NCI-H82 treated with DMSO at 0.1 percent for 48 hours (cell line): ENCODE results near the gene CDC42EP3.

Experiments used
- DNase-seq: peaks from one replicate; lab custom pipeline; 2025; ENCODE audit not compliant: unreplicated experiment; lab: John Stamatoyannopoulos, UW

Gene CDC42EP3, protein sequence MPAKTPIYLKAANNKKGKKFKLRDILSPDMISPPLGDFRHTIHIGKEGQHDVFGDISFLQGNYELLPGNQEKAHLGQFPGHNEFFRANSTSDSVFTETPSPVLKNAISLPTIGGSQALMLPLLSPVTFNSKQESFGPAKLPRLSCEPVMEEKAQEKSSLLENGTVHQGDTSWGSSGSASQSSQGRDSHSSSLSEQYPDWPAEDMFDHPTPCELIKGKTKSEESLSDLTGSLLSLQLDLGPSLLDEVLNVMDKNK

DNA sequence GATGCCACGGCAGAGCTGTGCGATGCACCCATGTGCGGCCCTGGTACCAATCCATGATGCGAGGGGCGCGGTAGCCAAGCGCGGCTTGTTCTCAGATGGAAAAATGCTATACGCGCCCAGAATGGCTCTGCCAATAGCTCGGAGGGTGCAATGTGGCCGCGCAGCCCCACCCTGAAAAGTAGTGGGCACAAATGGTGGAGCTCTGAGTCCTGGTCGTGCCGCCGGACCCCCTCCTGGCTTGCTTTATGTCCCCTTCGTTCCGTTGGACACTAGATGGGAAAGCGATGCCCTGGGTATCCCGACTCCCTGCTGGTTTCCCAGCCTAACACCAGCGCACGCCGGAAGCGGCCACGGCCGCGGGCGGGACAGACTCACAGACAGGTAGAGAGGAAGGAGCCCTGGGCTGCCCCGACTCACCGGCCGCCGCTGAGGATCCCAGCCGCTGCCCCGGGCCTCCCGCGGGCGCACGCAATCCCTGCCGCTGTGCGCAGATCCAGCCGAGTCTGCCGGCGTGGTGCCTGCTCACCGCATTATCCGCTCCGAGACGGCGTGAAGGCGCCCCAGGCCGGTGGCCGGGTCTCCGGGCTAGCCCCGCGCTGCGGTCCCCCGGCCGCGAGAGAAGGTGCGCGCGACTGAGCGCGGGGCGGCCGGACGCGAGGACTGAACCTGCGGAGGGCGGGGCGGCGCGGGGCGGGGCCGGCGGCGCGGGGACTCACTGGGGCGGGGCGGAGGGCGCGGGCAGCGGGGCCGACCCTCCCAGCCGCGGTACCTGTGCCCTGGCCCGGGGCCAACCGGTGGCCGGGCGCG, at the start of gene CDC42EP3:
TSS of gene CDC42EP3 (minus strand) at position 634 of the 807 bp plus-strand sequence. CDS start 25,055 bp downstream, outside the sequence.
- no peak for DNase-seq

DNA sequence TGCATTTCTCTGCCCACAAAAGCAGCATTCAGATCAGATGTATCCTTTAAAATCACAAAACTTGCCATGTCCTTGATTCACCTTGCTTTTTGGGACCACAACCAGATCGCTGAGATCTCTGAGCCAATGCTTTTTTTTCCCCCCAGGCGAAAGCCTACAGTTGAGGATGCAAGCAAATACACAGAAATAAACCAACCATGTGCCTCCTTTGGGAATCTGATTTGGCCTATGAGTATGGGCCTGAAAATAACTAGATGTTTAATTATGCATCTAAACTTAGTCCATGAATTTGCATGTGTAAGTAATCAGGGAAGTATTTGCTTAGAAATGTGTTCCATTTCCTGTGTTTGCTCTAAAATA, 49.7 kb upstream of the CDC42EP3 start:
- DNase-seq, result no peak

DNA sequence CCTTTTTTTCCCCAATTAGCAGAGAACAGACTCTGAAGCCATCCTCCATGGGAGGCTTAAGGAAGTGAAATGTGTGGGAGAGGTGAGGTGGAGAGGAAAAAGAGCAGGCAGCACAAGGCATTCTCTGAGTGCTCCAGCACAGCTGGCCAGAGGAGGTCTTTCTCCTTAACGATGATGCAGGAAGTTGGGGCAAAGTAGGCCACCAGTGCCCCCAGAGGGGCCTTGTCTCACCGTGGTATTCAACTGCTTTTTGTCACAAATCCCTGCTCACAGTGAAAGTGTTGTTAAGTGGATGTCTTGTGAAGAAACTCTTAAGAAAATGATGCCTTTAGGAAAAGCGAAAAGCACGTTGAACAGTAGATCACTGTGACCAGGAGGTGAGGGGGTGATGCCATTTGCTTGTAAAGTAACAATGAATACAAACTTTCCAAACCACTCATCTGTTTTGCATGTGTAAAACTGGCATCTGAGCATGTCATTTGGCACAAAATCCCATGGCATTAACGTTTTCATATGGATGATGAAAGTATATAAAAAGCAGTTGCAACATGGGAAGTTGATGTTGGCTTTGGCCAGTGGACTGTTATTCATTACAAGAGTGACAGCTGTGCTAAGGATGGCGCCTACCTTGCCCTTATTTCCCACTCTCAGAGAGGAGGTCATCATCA, 49.2 kb upstream of the CDC42EP3 start:
- DNase-seq, result no peak

- no peak for DNase-seq
Observed at GRCh38 chr2:37718515-37719161, 47.2 kb upstream of the CDC42EP3 start.

GRCh38 chr2:37713258-37713700, 41.8 kb upstream of the CDC42EP3 start:
- no peak for DNase-seq

DNA sequence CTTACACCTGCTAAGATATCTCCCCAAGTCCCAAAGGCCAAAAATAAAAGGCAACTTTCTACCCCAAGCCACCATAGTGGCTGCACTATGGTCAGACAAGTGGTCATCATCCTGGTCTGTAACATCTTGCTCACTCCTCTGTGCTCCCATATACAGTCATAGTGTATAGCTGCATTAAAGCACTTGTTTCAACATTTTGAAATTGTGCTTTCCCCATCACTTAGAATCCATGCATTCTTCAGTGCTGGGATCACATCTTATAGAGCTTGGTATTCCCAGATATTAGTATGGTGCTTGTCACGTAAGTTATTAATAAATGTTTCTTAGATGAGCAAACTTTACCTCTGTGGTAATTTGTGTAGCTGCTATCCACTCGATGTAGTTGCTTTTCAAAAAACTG, 40.4 kb upstream of the CDC42EP3 start:
- no peak for DNase-seq

DNA sequence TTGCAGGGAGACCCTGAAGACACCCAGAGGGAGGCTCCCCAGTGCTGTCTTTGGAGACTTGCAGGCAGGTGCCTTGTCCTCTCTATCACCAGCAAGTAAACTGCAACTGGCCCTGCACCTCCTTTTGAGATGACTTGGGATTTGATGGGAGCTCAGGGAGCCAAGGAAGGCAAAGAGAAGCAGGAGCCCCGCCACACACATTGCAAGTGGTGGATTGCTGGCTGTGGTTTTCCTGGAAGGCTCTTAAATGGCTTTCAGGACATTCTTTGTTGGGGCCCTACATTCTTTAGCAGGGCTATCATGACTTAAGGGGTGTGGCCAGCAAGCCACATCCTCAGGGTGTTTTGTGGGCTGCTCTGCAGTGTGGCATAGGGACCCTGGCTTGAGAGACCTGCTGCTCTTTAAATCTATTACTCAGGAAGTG, 39.9 kb upstream of the CDC42EP3 start:
- no peak for DNase-seq

- no peak for DNase-seq
Observed at GRCh38 chr2:37709111-37709510, 37.7 kb upstream of the CDC42EP3 start.

GRCh38 chr2:37708146-37708545, 36.7 kb upstream of the CDC42EP3 start:
- DNase-seq, result no peak

- DNase-seq, result no peak
Observed at GRCh38 chr2:37707393-37707792, 36.0 kb upstream of the CDC42EP3 start.

DNA sequence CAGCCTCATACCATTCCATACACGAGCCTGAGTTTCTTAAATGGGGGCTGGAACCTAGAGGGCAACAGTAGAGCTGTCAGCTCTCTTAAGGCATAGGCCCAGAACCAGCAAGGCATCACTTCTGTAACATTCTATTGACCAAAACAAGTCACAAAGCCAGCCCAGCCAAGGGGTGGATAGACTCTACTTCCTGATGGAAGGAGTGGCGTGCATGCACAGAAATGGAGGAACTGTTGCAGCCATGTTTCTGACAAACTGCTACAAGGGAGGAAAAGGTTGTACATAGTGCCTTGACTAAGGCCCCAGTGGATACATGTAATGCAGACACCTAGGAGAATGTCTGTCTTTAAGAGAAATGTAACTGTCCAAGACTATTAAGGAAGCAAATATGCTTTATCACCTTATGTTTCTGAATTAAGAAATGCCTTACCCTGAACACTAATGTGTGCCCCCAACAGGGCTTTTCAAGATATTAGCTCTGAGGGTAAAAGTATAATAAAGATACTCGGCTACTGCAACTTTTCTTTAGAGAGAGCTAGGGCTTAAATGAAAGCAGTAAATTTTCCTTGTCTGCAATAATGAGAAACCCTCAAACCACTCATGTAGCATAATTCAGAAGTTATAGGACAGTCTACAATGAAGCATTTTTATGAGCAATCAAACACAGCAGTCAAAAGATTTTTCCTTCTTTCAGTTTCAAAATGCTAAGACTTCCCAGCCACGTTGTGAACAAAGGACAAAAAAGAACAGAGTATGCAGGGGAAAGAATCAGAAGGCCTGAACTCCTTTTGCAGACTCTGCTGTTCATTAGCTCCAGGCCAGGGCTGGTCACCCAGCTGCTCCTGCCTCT, 35.1 kb upstream of the CDC42EP3 start:
- DNase-seq, result no peak

DNA sequence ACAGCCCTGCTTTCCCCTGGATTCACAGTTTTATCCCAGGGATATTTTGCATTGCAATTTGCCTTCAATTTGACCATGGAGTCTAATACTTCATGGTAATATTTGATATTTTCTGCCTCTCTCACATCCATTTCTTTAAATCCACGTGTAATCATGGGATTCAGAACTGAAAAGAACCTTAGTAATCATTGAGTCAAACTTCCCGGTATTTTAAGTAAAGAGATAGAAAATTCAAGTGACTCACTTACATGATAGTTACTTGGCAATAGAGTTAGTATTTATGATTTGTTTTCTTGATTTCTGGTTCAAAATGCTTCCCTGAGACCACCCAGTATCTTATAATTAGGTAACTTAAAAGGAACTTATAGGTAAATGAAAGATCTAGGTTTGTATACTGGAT, 33.7 kb upstream of the CDC42EP3 start:
- DNase-seq, result no peak

GRCh38 chr2:37698931-37699481, 27.6 kb upstream of the CDC42EP3 start:
- DNase-seq, result no peak

DNA sequence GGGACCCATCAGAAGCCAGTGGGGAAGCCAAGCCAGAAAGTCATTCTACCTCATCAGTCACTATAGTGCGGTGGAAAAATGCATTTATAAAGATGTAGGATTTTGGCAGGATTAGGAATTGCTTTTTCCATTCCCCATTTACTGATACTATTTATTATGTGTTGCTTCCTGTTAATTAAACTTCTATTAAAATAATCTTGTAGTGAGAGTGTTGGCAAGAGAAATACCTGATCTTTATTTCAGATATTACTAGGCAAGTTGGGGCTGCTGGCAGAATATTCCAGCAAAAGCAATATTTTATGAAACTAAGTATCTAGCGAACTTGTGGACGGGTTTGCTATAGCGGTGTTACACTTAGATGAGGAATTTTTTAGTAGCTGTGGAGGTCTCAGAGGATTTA, 23.9 kb upstream of the CDC42EP3 start:
- DNase-seq, result no peak

GRCh38 chr2:37692711-37693110, 21.3 kb upstream of the CDC42EP3 start:
- no peak for DNase-seq

DNA sequence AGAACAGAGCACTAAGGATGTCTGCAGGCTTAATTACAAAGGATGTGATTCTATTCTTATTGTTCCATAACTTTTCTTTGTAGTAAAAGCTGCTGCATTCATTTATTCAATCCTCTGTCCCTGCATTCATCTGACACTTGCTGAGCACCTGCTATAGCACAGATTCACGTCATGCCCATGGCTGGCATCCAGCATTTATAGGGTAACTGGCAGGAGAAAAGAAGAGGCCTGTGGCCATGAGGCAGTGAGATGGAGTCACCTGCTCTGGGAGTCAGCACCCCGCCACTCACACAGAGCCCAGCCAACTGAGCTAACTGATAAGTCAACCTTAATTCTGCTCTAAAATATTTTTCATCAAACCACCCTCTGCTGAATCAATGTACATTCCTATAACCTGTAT, 18.3 kb upstream of the CDC42EP3 start:
- no peak for DNase-seq

DNA sequence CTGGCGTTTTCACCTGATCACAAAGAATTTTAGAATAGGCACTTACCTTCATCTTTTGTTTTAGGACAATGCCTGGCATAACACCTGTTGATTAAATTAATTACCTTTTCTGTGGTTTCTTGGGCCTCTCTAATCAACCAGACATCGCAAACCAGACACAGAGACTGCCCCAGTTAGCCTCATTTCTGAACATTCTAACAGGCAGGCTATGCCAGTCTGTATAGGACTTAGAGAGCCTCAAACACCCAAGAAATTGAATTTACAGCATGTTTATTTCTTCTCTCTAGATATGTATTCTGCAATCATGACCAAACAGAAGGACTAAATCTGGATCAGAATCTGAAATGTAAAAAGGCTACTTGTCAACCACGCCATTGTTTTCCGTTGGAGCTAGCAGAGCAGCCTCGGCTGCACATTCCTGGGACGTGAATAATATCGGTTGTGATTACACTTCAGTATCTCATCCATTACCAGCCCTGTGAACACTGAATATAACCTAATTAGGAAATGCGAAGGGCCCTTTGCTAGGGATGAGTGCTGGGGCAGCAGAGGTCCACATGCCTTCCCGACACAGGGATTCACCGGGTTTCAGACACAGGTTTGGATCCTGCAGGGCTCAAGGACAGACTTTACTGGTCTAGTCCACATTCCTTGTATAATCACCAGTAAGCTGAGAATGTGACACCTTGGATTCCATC, 17.5 kb upstream of the CDC42EP3 start:
- DNase-seq, result no peak

DNA sequence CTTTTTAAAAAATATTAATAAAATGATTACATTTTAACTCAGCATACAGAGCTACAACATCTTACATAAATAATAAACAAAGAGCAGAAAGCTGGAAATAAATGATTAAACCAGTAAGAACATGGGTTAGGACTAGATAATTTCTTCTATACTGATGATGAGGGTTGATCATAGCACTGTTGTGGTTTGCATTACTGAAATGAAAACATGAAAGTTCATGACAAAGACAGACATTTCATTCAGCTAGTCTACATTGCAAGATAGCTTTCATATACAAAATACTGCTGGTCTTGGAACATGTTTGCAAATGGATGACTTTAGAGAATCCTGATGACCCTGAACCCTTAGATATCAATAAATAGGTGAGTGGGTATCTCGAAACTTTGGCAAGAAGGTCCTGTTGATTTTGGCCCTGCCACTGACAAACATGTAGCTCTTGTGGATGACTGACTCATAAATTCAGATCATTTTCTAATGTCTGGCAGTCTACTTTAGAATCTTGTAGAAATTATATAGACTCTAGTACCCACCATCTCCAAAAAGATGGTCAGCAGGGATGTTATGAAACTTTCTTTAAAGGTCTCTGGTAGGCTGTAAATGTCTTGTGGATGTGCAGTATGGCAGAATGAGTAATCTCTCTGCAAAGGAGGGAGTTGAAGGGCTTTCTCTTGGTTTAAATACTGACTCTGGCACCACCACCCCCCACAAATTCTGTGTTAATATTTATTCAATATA, 15.5 kb upstream of the CDC42EP3 start:
- DNase-seq, result no peak

GRCh38 chr2:37684809-37685208, 13.4 kb upstream of the CDC42EP3 start:
- DNase-seq, result no peak
